Thyroid gland (tissue), 4 donors: ENCODE measurements around the gene NUP93.

Source experiments
- POLR2A ChIP-seq, 2 donors: fragments of 450-650 bp; IDR thresholded peaks; one replicate each; pipeline ENCODE4 v1.6.1; 2017; ENCODE audit warnings: antibody characterized with exemption in 2 of 2, mild to moderate bottlenecking in 2 of 2, moderate library complexity in 1 of 2
- TF ChIP-seq, protein P1 (sequence below), 6 experiments: fragments of 200-600 bp in 3 of 6; fragments of 450-650 bp in 3 of 6; sonication (generic) in 3 of 6; IDR thresholded peaks; one replicate each; pipeline ENCODE4 v1.5.1; 2016 to 2019; ENCODE audit warnings: antibody characterized with exemption in 6 of 6, mild to moderate bottlenecking in 2 of 6, inconsistent platforms in 1 of 6, moderate library complexity in 1 of 6

GRCh38 chr16:56877486-56878182, 147.7 kb downstream of the NUP93 start:
- TF ChIP-seq, protein P1, sequence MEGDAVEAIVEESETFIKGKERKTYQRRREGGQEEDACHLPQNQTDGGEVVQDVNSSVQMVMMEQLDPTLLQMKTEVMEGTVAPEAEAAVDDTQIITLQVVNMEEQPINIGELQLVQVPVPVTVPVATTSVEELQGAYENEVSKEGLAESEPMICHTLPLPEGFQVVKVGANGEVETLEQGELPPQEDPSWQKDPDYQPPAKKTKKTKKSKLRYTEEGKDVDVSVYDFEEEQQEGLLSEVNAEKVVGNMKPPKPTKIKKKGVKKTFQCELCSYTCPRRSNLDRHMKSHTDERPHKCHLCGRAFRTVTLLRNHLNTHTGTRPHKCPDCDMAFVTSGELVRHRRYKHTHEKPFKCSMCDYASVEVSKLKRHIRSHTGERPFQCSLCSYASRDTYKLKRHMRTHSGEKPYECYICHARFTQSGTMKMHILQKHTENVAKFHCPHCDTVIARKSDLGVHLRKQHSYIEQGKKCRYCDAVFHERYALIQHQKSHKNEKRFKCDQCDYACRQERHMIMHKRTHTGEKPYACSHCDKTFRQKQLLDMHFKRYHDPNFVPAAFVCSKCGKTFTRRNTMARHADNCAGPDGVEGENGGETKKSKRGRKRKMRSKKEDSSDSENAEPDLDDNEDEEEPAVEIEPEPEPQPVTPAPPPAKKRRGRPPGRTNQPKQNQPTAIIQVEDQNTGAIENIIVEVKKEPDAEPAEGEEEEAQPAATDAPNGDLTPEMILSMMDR (IDR thresholded peaks at IDR 0.05): no peak
- no peak for TF ChIP-seq POLR2A (IDR thresholded peaks at IDR 0.05)
